GM12891 (cell line): ENCODE data around the gene PGA3.
"Not testable (repeated sequence)": the region's sequence is repeated elsewhere in the genome, so short reads cannot be mapped to it uniquely, and the experiment has no call there.

ENCODE experiments used
- DNase-seq: peaks from one replicate; pipeline ENCODE4 v3.0.0; 2011; ENCODE audit warnings: low spot score; ENCODE audit not compliant: insufficient read length
- FAIRE-seq: peaks from 2 replicates; lab custom pipeline; 2011; peaks lifted over from hg19 to GRCh38; lab: Jason Lieb, UNC
- PAX5 ChIP-seq: IDR thresholded peaks from 2 replicates; pipeline ENCODE4 v1.6.1; 2011; ENCODE audit warnings: low read length, moderate library complexity, mild to moderate bottlenecking; ENCODE audit not compliant: insufficient read depth, severe bottlenecking
- POLR2A ChIP-seq: IDR thresholded peaks from 2 replicates; pipeline ENCODE4 v1.6.1; 2011; ENCODE audit warnings: low read depth, low read length, control low read depth
- POLR2AphosphoS5 ChIP-seq: IDR thresholded peaks from 2 replicates; pipeline ENCODE4 v1.6.1; 2011; ENCODE audit warnings: low read depth, low read length, control low read depth
- POU2F2 ChIP-seq: IDR thresholded peaks from 2 replicates; pipeline ENCODE4 v1.6.1; 2011; ENCODE audit warnings: low read depth, mild to moderate bottlenecking, control low read depth, low read length, moderate library complexity
- SPI1 ChIP-seq: IDR thresholded peaks from 2 replicates; pipeline ENCODE4 v1.6.1; 2011; ENCODE audit warnings: low read depth, low read length, control low read depth
- TAF1 ChIP-seq: IDR thresholded peaks from 2 replicates; pipeline ENCODE4 v1.6.1; 2011; ENCODE audit warnings: low read depth, low read length, control low read depth

The PGA3 gene

DNA sequence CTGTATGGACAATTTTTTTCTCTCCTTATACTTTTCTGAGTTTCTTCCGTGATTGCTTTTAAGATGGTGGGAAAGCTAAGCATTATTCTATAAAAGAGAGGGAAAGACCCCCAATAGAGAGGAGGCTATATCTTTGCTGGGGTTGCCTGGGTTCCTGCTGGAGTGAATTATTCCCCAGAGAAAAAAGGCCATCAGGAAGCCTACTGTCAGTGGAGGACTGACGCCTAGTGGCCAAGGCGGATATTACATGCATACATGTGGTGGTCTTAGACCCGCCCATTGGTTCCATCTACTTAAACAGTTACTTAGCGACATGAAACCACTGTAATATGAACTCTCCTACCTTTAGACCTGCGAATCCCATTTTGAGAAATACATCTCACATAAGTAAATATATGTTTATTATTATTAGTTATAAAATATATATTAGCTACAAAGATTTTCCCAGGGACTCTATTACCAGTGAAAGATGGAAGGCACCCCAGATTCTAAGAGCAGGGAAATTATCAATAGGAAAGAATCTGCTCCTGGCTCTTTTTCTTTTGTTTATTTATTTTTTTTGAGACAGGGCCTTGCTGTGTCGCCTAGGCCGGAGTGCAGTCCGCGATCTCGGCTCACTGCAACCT lies 15.7 kb upstream of the PGA3 start:
- FAIRE-seq = peak; percentile 62
- TF ChIP-seq SPI1 (no peak), POU2F2 (peak; percentile 94)
- DNase-seq = peak; percentile 62

DNA sequence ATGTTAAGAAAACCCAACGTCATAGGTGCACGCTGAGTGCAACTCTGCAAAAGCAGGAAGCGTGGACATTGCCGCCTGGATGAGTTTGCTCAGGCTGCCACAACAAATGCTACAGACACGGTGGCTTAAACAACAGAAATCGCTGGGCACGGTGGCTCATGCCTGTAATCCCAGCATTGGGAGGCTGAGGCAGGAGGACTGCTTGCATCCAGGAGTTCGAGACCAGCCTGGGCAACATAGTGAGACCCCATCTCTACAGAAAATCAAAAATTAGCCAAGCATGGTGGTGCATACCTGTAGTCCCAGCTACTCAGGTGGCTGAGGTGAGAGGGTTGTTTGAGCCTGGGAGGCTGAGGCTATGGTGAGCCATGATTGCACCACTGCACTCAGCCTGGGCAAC lies 13.4 kb upstream of the PGA3 start:
- no peak for TF ChIP-seq POLR2AphosphoS5
- no peak for FAIRE-seq
- no peak for DNase-seq

DNA sequence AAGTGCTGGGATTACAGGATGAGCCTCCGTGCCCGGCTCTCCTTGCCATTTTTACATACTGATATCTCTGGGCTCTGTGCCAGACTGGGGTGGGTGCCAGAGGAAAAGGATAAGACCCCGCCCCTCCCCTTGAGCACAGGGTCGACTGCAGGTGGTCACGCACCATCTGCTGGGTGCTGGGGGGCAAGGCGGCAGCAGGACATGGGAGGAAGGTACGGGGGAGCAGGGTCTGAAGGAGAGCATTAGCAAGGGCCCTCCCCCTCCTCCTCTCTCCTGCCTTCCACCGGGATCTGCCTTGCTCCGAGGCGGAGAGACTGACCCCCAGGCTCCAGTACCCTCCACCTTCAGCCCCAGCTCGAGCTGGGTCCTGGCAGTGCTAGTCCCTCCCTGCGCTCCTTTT lies 9.7 kb upstream of the PGA3 start:
- FAIRE-seq (no peak), DNase-seq (no peak)
- no peak for TF ChIP-seq TAF1
- no peak for TF ChIP-seq PAX5
- TF ChIP-seq POLR2AphosphoS5 = no peak
- TF ChIP-seq POLR2A = no peak
- TF ChIP-seq POU2F2 = no peak
- no peak for TF ChIP-seq SPI1

DNA sequence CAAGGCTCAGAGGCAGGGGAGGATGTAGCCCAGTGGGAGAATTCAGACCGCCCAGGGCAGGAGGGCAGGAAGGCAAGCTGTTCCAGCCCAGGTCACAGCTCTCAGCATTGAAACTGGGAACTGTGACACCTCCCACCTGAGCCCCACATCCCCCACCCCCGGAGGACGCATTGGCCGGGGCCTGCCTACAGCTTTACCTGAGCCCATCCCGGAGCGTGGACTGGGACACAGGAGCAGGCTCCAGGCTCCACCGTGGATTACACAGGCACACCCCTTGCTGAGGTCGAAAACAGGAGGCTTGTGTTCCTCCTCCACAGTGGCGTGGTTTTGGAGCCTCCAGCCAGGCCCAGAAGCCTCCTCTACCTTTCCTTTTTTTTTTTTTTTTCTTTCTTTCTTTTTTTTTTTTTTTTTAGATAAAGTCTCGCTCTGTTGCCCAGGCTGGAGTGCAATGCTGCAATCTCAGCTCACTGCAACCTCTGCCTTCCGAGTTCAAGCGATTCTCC lies 9.1 kb upstream of the PGA3 start:
- no peak for TF ChIP-seq POLR2A
- no peak for TF ChIP-seq SPI1
- TF ChIP-seq PAX5 = no peak
- TF ChIP-seq POLR2AphosphoS5 = no peak
- TF ChIP-seq POU2F2 = no peak
- no peak for TF ChIP-seq TAF1
- FAIRE-seq (no peak), DNase-seq (no peak)

DNA sequence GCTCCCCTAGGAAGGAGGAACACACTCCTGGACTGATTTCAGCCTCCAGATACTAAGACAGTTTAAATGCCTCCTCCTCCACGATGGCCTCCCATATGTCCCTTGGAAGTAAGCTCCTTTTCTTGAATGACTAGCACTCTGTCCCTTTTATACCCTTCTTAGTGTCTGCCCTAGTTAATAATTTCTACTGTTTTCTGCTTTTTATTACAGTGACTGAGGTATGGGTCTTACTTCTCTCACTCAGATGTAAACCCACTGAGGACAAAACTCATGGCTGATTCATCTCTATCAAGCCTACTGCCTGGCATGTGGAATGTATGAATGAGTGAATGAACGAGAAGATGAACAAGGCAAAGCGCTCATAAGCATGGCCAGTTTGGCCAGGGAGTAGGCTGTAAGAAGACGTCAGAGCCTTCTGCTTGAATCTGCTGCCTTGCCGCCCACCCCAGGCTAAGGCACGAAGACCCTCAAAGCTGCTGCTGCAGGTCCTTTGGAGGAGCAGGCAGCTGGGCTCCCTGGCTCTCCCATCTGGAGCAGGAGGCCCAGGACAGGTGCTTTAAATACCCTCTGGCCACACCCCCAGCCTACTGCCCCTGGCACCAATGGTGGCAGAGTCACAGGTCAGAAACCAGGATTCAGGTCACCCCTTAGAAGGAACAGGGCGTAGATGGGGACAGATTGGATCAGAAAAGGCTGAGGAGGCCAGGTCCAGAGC lies 8.2 kb upstream of the PGA3 start:
- FAIRE-seq (no peak), DNase-seq (no peak)
- TF ChIP-seq PAX5 (no peak), POLR2A (no peak), POU2F2 (no peak), POLR2AphosphoS5 (no peak), TAF1 (no peak), SPI1 (no peak)

DNA sequence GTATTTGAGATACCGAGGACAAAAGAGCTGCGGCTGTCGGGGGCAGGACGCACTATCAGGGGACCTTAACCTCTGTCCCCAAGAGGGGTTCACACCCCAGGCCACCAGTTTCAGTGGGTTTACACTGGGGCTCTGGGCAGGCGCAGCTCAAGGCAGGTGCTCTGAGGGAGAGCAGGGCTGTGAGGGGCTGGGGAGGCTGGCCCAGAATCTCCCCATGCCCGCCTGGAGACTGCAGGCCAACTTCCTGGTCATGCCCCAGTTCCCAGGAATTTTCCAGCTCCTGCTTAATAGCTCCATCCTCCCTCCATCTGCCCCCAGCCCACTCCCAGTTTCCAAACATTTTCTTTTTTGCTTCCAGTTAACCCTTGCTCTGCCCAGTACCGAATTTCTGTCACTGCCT lies 7.6 kb upstream of the PGA3 start:
- DNase-seq (no peak), FAIRE-seq (no peak)
- no peak for TF ChIP-seq POLR2AphosphoS5
- no peak for TF ChIP-seq POU2F2
- no peak for TF ChIP-seq TAF1
- TF ChIP-seq POLR2A = no peak
- no peak for TF ChIP-seq SPI1
- no peak for TF ChIP-seq PAX5

DNA sequence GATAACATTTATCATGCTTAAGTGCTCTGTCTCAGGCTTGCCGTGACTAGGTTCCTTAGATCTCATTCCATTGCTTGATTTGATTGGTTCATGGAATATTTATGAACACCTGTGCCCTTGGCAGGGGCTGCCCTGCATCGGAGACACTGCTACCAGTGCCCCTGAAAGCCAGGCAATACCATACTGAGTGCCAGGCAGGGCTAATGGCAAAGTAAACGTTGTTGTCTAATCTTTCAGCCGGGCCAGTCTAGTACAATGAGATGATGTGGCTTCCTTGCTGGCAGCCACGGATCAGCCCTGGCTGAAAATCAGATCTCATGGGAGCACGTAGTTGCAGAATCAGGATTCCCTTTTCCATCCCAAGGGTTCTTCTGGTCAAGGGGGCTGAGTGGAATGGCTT lies 5.0 kb upstream of the PGA3 start:
- TF ChIP-seq PAX5 = no peak
- TF ChIP-seq POLR2AphosphoS5 = no peak
- no peak for TF ChIP-seq TAF1
- no peak for TF ChIP-seq SPI1
- no peak for TF ChIP-seq POLR2A
- TF ChIP-seq POU2F2 = no peak
- FAIRE-seq (no peak), DNase-seq (no peak)

DNA sequence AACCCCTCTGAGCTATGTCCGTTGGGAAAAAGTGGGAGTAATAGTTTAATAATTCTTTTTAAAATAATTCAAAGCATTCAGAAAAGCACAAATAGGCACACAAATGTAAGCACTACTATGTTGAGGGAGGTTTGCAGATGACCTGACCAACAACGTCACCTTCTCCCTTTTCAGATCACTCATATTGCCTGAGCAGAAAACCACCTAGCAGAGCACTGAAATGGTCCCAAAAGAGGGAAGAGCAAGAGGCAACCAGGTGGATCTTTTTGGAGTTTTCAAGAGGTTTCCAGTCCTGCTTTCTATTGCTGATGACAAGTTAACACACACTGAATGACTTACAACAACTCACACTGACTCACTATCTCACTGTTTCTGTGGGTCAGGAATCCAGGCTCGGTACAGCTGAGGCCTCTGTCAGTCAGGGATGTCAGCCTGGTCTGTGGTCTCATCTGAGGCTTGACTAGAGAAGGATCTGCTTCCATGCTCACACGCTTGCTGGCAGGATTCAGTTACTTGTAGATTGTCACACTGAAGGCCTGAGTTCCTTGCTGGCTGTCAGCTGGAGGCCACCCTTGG lies 4.3 kb upstream of the PGA3 start:
- DNase-seq (no peak), FAIRE-seq (no peak)
- no peak for TF ChIP-seq PAX5
- no peak for TF ChIP-seq POLR2A
- no peak for TF ChIP-seq SPI1
- TF ChIP-seq TAF1 = no peak
- TF ChIP-seq POU2F2 = no peak
- no peak for TF ChIP-seq POLR2AphosphoS5

DNA sequence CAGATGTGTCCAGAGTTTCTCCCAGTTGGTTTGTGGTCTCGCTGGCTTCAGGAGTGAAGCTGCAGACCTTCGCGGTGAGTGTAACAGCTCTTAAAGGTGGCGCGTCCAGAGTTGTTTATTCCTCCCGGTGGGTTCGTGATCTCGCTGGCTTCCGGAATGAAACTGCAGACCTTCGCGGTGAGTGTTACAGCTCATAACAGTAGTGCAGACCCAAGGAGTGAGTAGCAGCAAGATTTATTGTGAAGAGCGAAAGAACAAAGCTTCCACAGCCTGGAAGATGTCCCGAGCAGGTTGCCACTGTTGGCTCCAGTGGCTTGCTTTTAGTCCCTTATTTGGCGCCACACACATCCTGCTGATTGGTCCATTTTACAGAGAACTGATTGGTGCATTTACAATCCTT lies 1.8 kb upstream of the PGA3 start:
- DNase-seq (no peak), FAIRE-seq (no peak)
- TF ChIP-seq POLR2A (no peak), POLR2AphosphoS5 (no peak), POU2F2 (no peak), TAF1 (no peak)

DNA sequence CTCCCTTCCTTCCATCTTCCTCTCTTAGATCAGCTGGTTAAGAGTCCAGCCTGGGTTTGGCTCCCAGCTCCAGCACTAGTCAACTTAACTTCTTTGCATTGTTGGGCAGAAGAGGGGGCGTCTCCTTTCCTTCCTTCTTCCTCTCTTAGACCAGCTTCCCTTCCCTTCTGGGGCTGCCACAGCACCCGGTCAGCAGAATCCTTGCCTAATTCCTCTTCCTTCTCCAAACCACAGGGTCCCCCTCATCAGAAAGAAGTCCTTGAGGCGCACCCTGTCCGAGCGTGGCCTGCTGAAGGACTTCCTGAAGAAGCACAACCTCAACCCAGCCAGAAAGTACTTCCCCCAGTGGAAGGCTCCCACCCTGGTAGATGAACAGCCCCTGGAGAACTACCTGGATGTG lies 558 bp downstream of the PGA3 start:
- FAIRE-seq = not testable (repeated sequence)

DNA sequence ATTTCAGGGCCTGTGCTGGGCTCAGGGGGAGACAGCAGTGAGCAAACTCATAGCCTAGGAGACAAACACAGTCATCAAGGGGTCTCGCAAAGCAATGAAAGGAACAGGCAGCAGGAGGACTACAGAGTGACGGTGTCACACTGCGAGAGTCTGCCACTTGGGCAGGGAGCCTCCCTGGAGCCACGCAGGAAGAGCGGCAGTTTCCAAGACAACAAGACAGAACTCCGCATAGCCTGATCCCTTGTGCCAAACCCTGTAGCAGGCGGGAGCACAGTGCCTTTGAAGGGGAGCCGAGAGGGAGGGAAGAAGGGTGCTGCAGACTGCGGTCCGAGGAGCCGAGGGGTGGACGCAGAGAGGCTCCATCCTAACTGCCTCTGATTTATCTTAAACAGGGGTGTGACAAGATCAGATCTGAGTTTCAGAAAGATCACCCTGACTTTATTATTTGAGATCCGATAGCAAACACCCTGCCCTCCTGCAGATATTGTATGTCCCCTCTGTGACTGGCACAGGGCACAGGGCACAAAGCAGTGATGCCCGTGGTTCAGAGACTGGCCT lies 1.3 kb downstream of the PGA3 start:
- FAIRE-seq = not testable (repeated sequence)

More for the DNA sequence above, 558 bp downstream of the PGA3 start:
- DNase-seq = not testable (repeated sequence)

DNA sequence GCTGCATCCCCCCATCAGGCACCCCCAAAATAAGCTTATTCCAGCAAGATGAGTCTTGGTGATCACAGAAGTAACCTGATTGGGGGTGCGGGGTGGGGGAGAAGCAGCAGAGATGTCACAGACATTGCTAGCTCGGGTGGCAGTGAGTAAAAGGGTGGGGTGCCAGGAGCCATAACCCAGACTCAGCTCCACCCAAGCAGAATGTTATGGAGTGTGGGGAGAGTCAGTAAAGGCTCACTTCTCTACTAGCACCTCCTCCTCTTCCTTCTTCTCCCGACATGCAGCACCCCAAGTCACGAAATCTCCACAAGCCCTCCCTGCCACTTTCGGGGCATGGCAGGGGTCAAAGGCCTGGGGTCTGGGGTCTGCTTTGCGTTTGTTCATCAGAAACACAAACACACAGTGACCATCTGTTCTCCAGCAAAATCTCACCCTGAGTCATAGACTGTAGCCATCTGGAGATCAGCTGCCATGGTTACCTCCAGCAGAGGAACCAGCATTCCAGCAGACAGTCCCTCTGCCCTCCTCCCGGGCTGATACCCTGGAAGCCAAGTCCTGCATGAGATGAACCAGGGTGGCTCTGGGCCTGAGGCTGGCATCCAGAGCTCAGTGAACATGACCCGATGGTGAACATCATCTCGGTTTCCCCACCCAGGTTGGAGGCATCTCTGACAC lies 4.5 kb downstream of the PGA3 start:
- FAIRE-seq, DNase-seq: not testable (repeated sequence)

More for the DNA sequence above, 1.3 kb downstream of the PGA3 start:
- DNase-seq = not testable (repeated sequence)

DNA sequence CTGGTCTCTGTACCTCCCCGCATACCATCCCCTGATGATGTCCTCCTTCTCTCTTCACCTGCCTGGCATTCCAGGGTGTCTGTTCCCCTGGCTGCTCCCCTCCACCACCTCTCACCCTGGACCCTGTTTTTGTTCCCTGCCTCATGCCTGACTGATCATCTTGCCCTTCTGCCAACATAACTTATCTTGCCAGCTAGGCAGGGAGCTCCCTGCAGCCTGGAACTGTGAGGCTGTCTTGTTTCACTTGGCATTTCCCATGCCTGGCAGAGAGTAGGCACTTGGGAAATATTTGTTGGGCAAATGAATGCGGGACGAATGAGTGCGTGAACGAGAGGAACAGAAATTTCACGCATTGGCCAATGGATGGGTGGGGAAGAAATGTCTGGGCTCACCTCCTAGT lies 7.3 kb downstream of the PGA3 start:
- DNase-seq, FAIRE-seq: not testable (repeated sequence)

DNA sequence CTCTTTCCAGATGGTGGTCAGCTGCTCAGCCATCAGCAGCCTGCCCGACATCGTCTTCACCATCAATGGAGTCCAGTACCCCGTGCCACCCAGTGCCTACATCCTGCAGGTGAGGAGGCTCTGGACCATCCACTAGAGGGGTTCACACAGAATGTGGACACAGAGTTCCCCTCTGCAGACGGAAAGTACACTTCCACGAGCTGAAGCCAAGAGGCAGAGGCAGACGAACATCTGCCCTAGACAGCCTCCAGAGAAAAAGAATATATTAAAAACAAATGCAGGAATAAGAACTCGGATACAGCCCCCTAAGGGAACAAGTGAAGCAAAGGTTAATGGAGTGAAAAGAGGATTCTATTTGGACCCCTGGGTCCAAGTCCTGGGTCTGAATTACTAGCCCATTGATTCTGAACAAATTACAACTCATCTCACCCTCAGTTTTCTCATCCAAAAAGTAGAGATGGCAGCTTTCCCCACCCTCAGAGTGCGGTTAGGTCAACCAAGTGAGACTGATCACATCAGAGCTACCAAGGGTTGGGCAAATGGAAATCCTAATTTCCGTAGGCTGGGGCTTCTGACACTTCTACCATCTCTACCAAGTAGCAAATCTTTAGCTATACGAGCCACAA lies 8.1 kb downstream of the PGA3 start:
- not testable (repeated sequence) for DNase-seq, FAIRE-seq
